K562 (cell line): Measurements from ENCODE around the gene BCL2L1. TPM values are rescaled to one million over a fixed set of nuclear protein-coding genes. Genes with fewer than 3 reads are reported as not detected.

Experiments
- ATF6 ChIP-seq: sonication (generic); formaldehyde crosslinking; IDR thresholded peaks from 2 replicates; pipeline ENCODE4 v1.4.0; 2020; ENCODE audit warnings: mild to moderate bottlenecking, missing genetic modification reagents
- BRF1 ChIP-seq: IDR thresholded peaks from 3 replicates; pipeline ENCODE4 v1.6.1; 2011; ENCODE audit warnings: borderline replicate concordance, mild to moderate bottlenecking; ENCODE audit not compliant: insufficient read length; ENCODE audit errors: extremely low read depth
- CAMTA2 ChIP-seq: fragments of 250-450 bp; sonication (Bioruptor Pico); conservative IDR thresholded peaks from 2 replicates; pipeline ENCODE4 v1.5.1; 2022
- CBFA2T3 ChIP-seq: fragments of 450-650 bp; IDR thresholded peaks from 2 replicates; pipeline ENCODE4 v1.6.1; 2017
- GTF3C2 ChIP-seq: IDR thresholded peaks from 3 replicates; pipeline ENCODE4 v1.6.1; 2011; ENCODE audit warnings: borderline replicate concordance, mild to moderate bottlenecking, moderate library complexity; ENCODE audit not compliant: insufficient read length; ENCODE audit errors: extremely low read depth
- HOXB6 ChIP-seq: fragments of 250-450 bp; sonication (Bioruptor Pico); IDR thresholded peaks from 2 replicates; pipeline ENCODE4 v1.5.1; 2022; ENCODE audit warnings: mild to moderate bottlenecking, borderline replicate concordance
- MCM5 ChIP-seq: fragments of 450-650 bp; IDR thresholded peaks from 2 replicates; pipeline ENCODE4 v1.6.1; 2016; ENCODE audit warnings: low read depth
- MCM7 ChIP-seq, 2 experiments: fragments of 450-650 bp; IDR thresholded peaks; 2 replicates each; pipeline ENCODE4 v1.6.1; 2016 to 2018
- PKNOX1 ChIP-seq: fragments of 450-650 bp; IDR thresholded peaks from 2 replicates; pipeline ENCODE4 v1.6.1; 2016
- POLR2A ChIP-seq: fragments of 450-650 bp; conservative IDR thresholded peaks from 2 replicates; pipeline ENCODE4 v1.6.1; 2016
- SFPQ ChIP-seq: fragments of 200-400 bp; formaldehyde crosslinking; IDR thresholded peaks from 2 replicates; pipeline ENCODE4 v1.6.1; 2017; ENCODE audit warnings: mild to moderate bottlenecking, low read depth, low read length, moderate library complexity
- SIX5 ChIP-seq, 2 experiments: IDR thresholded peaks; 2 replicates each; pipeline ENCODE4 v1.6.1; 2011; ENCODE audit warnings: low read length in 2 of 2, borderline replicate concordance in 1 of 2, low read depth in 1 of 2, mild to moderate bottlenecking in 1 of 2, moderate library complexity in 1 of 2; ENCODE audit not compliant: insufficient read depth in 1 of 2
- THAP7 ChIP-seq: fragments of 250-450 bp; sonication (Bioruptor Pico); IDR thresholded peaks from 2 replicates; pipeline ENCODE4 v1.5.0; 2021
- ZNF592 ChIP-seq: fragments of 450-650 bp; IDR thresholded peaks from 2 replicates; pipeline ENCODE4 v1.6.1; 2017; ENCODE audit warnings: antibody characterized with exemption, mild to moderate bottlenecking
- polyA plus RNA-seq, 8 experiments: library from polyadenylated mRNA; depleted of rRNA in 4 of 8; stranded (reverse) in 5 of 8; unstranded in 3 of 8; fragments of >200 nt; fragmentation: Nextera tagmentation in 2 of 8; fragmentation: Illumina TruSeq in 1 of 8; extraction: Ambion mirVana in 2 of 8; extraction: Trizol in 1 of 8; gene quantifications; 2 replicates each; pipeline versions ENCODE4 v1.2.1 to v1.2.3, GENCODE V29; 2011 to 2014; ENCODE audit warnings: inconsistent platforms in 1 of 8, missing spikeins in 1 of 8
- total RNA-seq, 7 experiments: library from RNA; depleted of rRNA in 6 of 7; stranded (reverse); fragments of >200 nt in 6 of 7; fragmentation: Illumina TruSeq in 2 of 7; extraction: Trizol in 2 of 7; gene quantifications; 2 replicates each; pipeline versions ENCODE4 v1.2.1 to v1.2.3, GENCODE V29; 2011 to 2021; ENCODE audit warnings: low replicate concordance in 1 of 7

Gene BCL2L1
- total and polyA plus RNA-seq, 9 of the 15 experiments (the other 6 are each of a cell fraction or from before 2014, with no cell fraction given): 3.3 to 182 (median 120) TPM

GRCh38 chr20:31723069-31723318 lies 326 bp upstream of the BCL2L1 start (continued):
- TF ChIP-seq ATF6 (CRISPR knock-in tag): no peak
- TF ChIP-seq CBFA2T3: no peak
- no peak for TF ChIP-seq THAP7 (CRISPR knock-in tag)
- TF ChIP-seq HOXB6 (CRISPR knock-in tag): no peak
- TF ChIP-seq MCM7 (IDR thresholded peaks at IDR 0.05): no peak
- no peak for TF ChIP-seq CAMTA2
- TF ChIP-seq SIX5 (IDR thresholded peaks at IDR 0.05; ENCODE audit: borderline replicate concordance in 1 of 2, insufficient read depth in 1 of 2, low read depth in 1 of 2, low read length in 2 of 2): no peak
- TF ChIP-seq GTF3C2: no peak
- TF ChIP-seq MCM5: no peak
- no peak for TF ChIP-seq POLR2A
- TF ChIP-seq BRF1: no peak
- TF ChIP-seq ZNF592: no peak
- TF ChIP-seq PKNOX1: no peak
- no peak for TF ChIP-seq SFPQ
